Left lobe of liver (tissue), 2 donors: ENCODE results near the gene MINDY4B. TPM values are rescaled to one million over a fixed set of nuclear protein-coding genes. Genes with fewer than 3 reads are reported as not detected.

ENCODE experiments used
- ATAC-seq: fragments of 200-7000 bp; cut with Tn5 transposase; one replicate; pipeline ENCODE4 v1.9.1; 2020; ENCODE audit warnings: mild to moderate bottlenecking, moderate library complexity
- DNase-seq: peaks from one replicate; pipeline ENCODE4 v3.0.0-alpha.2; 2020; ENCODE audit warnings: low spot score
- total RNA-seq: library from RNA; stranded (reverse); gene quantifications from one replicate; pipeline ENCODE4 v1.2.1, GENCODE V29; 2021
- donor health status: DM: no; HTN: no; CAD: no; lungs with moderate emphysema.
- donor health status: DM: no; HTN: yes; CAD: no.

Gene MINDY4B
- total RNA-seq, 1 donor from 2014 or later = not detected

- ATAC-seq (no peak), DNase-seq (no peak)
Measured at GRCh38 chr3:150848864-150849263, 56.4 kb downstream of the MINDY4B start.

- ATAC-seq = no peak
- DNase-seq = no peak
Measured at GRCh38 chr3:150847433-150847832, 57.8 kb downstream of the MINDY4B start.

- no peak for DNase-seq
- no peak for ATAC-seq
Measured at GRCh38 chr3:150844484-150844883, 60.8 kb downstream of the MINDY4B start.

- ATAC-seq (no peak), DNase-seq (no peak)
Measured at GRCh38 chr3:150843241-150843640, 62.0 kb downstream of the MINDY4B start.

- DNase-seq = no peak
- no peak for ATAC-seq
Measured at GRCh38 chr3:150840802-150841515, 64.3 kb downstream of the MINDY4B start.

GRCh38 chr3:150830745-150831144 is 74.5 kb downstream of the MINDY4B start:
- ATAC-seq (no peak), DNase-seq (no peak)

GRCh38 chr3:150830094-150830681 is 75.1 kb downstream of the MINDY4B start:
- DNase-seq = no peak
- no peak for ATAC-seq

GRCh38 chr3:150829408-150829807 is 75.8 kb downstream of the MINDY4B start:
- no peak for ATAC-seq
- no peak for DNase-seq

GRCh38 chr3:150828997-150829396 is 76.2 kb downstream of the MINDY4B start:
- DNase-seq (no peak), ATAC-seq (no peak)

- no peak for ATAC-seq
- no peak for DNase-seq
Measured at GRCh38 chr3:150828261-150828660, 77.0 kb downstream of the MINDY4B start.

- ATAC-seq (no peak), DNase-seq (no peak)
Measured at GRCh38 chr3:150826466-150827282, 78.6 kb downstream of the MINDY4B start.

- DNase-seq = no peak
- ATAC-seq = no peak
Measured at GRCh38 chr3:150825916-150826377, 79.3 kb downstream of the MINDY4B start.

- no peak for DNase-seq
- peak; percentile 67 for ATAC-seq
Measured at GRCh38 chr3:150825192-150825915, 79.9 kb downstream of the MINDY4B start.

GRCh38 chr3:150823277-150823676 is 82.0 kb downstream of the MINDY4B start:
- ATAC-seq (no peak), DNase-seq (no peak)

- ATAC-seq (no peak), DNase-seq (no peak)
Measured at GRCh38 chr3:150822636-150823035, 82.6 kb downstream of the MINDY4B start.

Other genes with a start within 250 kb of the MINDY4B start
- gene ERICH6, start 201.5 kb downstream of the MINDY4B start, total RNA-seq = not detected
- gene SIAH2, start 142.3 kb downstream of the MINDY4B start, total RNA-seq = 39.5 TPM
- not detected for gene CLRN1, start 67.3 kb upstream of the MINDY4B start, total RNA-seq
- gene MED12L, start 180.2 kb upstream of the MINDY4B start, total RNA-seq = 0.15 TPM